H1 (cell line): Measurements from ENCODE around the gene FANCD2. TPM values are rescaled to one million over a fixed set of nuclear protein-coding genes. Genes with fewer than 3 reads are reported as not detected.

Source experiments
- CTCF ChIA-PET: fragments of 300-600 bp; sonication (Branson Sonifier 250); formaldehyde crosslinking; loops from one replicate; lab custom pipeline; 2021; ENCODE audit not compliant: partially characterized antibody; lab: Charles Lee
- POLR2A ChIA-PET: fragments of 300-600 bp; sonication (Branson Sonifier 250); formaldehyde crosslinking; loops from one replicate; lab custom pipeline; 2021; ENCODE audit warnings: inconsistent platforms; ENCODE audit not compliant: partially characterized antibody; lab: Charles Lee
- DNase-seq, 2 experiments: peaks; one replicate each; pipeline versions ENCODE4 v3.0.0 to v3.0.0-alpha.2; 2010 to 2022; ENCODE audit warnings: low spot score in 2 of 2, low read depth in 1 of 2, mixed read lengths in 1 of 2
- FAIRE-seq: peaks from 2 replicates; lab custom pipeline; 2011; peaks lifted over from hg19 to GRCh38; lab: Jason Lieb, UNC
- H2AFZ ChIP-seq: 2 replicates; pipeline ENCODE4 v1.8.1; 2012; ENCODE audit warnings: low read length, inconsistent platforms
- H2AK5ac ChIP-seq: 2 replicates; pipeline ENCODE4 v1.6.1; 2013; ENCODE audit warnings: low read depth, low read length
- H2BK120ac ChIP-seq: replicated peaks from 2 replicates; pipeline ENCODE3; 2013; ENCODE audit warnings: low read depth, low read length, inconsistent platforms
- H2BK12ac ChIP-seq: 2 replicates; pipeline ENCODE4 v1.6.1; 2013; ENCODE audit warnings: low read depth, low read length
- H2BK15ac ChIP-seq: 2 replicates; pipeline ENCODE4 v1.6.1; 2013; ENCODE audit warnings: low read length
- H2BK20ac ChIP-seq: 2 replicates; pipeline ENCODE4 v1.6.1; 2013; ENCODE audit warnings: low read length
- H2BK5ac ChIP-seq: 2 replicates; pipeline ENCODE4 v1.6.1; 2013; ENCODE audit warnings: low read depth, low read length
- H3K14ac ChIP-seq: 2 replicates; pipeline ENCODE4 v1.6.1; 2013; ENCODE audit warnings: inconsistent platforms; ENCODE audit not compliant: insufficient read length
- H3K18ac ChIP-seq: 2 replicates; pipeline ENCODE4 v1.6.1; 2013; ENCODE audit warnings: low read length; ENCODE audit errors: extremely low read depth
- H3K23ac ChIP-seq: 2 replicates; pipeline ENCODE4 v1.6.1; 2013; ENCODE audit warnings: inconsistent platforms; ENCODE audit not compliant: insufficient read length
- H3K23me2 ChIP-seq: 2 replicates; pipeline ENCODE4 v1.6.1; 2013; ENCODE audit warnings: low read depth, low read length
- H3K27ac ChIP-seq: 2 replicates; pipeline ENCODE4 v1.6.1; 2011; ENCODE audit warnings: low read depth, low read length, inconsistent platforms
- H3K27me3 ChIP-seq, 4 experiments: replicated peaks in 1 of 4; 1 replicate in 1 of 4; 2 replicates in 3 of 4; pipeline versions ENCODE4 v1.6.1 to v1.8.1; 2011 to 2013; ENCODE audit warnings: low read length in 3 of 4, mild to moderate bottlenecking in 3 of 4, inconsistent platforms in 2 of 4, mixed read lengths in 2 of 4, moderate library complexity in 1 of 4; ENCODE audit not compliant: control insufficient read depth in 3 of 4, insufficient read depth in 3 of 4; ENCODE audit errors: extremely low read depth in 1 of 4
- H3K36me3 ChIP-seq, 4 experiments: 2 replicates each; pipeline versions ENCODE4 v1.6.1 to v1.8.1; 2011 to 2013; ENCODE audit warnings: mild to moderate bottlenecking in 4 of 4, low read length in 3 of 4, moderate library complexity in 2 of 4, control low read depth in 1 of 4, inconsistent platforms in 1 of 4; ENCODE audit not compliant: insufficient read depth in 4 of 4, control insufficient read depth in 2 of 4
- H3K4ac ChIP-seq: replicated peaks from 2 replicates; pipeline ENCODE3; 2013; ENCODE audit warnings: low read length, low read depth, mixed read lengths, inconsistent platforms; ENCODE audit not compliant: insufficient read length
- H3K4me1 ChIP-seq, 4 experiments: replicated peaks in 1 of 4; 1 replicate in 1 of 4; 2 replicates in 3 of 4; pipeline versions ENCODE4 v1.6.1 to v1.8.1; 2011 to 2013; ENCODE audit warnings: low read length in 3 of 4, inconsistent platforms in 2 of 4, mixed read lengths in 1 of 4; ENCODE audit not compliant: insufficient read depth in 4 of 4, control insufficient read depth in 3 of 4
- H3K4me2 ChIP-seq, 2 experiments: 2 replicates each; pipeline versions ENCODE4 v1.6.1 to v1.8.1; 2011 to 2013; ENCODE audit warnings: low read depth in 2 of 2, low read length in 2 of 2, control low read depth in 1 of 2, inconsistent platforms in 1 of 2, mild to moderate bottlenecking in 1 of 2; ENCODE audit not compliant: insufficient read depth in 1 of 2
- H3K4me3 ChIP-seq, 4 experiments: fragments of 200-600, 300-600 bp in 1 of 4; sonication (generic), shearing (Covaris generic), sonication (Bioruptor Twin) in 1 of 4; 2 replicates each; pipeline versions ENCODE4 v1.5.1 to v1.8.1; 2011 to 2016; ENCODE audit warnings: low read length in 4 of 4, low read depth in 3 of 4, control low read depth in 2 of 4, inconsistent platforms in 2 of 4, mild to moderate bottlenecking in 2 of 4, mixed read lengths in 1 of 4, moderate library complexity in 1 of 4; ENCODE audit not compliant: insufficient read depth in 2 of 4; ENCODE audit errors: extremely low read depth in 1 of 4
- H3K56ac ChIP-seq: replicated peaks from 2 replicates; pipeline ENCODE3; 2013; ENCODE audit warnings: low read depth, mild to moderate bottlenecking, mixed read lengths, low read length, inconsistent platforms; ENCODE audit not compliant: insufficient read length
- H3K79me1 ChIP-seq: 2 replicates; pipeline ENCODE4 v1.6.1; 2013; ENCODE audit warnings: low read depth, low read length, control low read depth
- H3K79me2 ChIP-seq, 2 experiments: 2 replicates each; pipeline versions ENCODE4 v1.6.1 to v1.8.1; 2012 to 2013; ENCODE audit warnings: low read length in 2 of 2, mild to moderate bottlenecking in 2 of 2, inconsistent platforms in 1 of 2; ENCODE audit not compliant: insufficient read depth in 2 of 2, control insufficient read depth in 1 of 2
- H3K9ac ChIP-seq, 4 experiments: replicated peaks in 1 of 4; 1 replicate in 1 of 4; 2 replicates in 3 of 4; pipeline versions ENCODE4 v1.6.1 to v1.8.1; 2011 to 2013; ENCODE audit warnings: low read depth in 3 of 4, low read length in 3 of 4, control low read depth in 2 of 4, mild to moderate bottlenecking in 2 of 4, moderate library complexity in 2 of 4, inconsistent platforms in 1 of 4; ENCODE audit errors: extremely low read depth in 1 of 4
- H3K9me3 ChIP-seq, 2 experiments: 2 replicates each; pipeline versions ENCODE4 v1.6.1 to v1.8.1; 2012 to 2013; ENCODE audit warnings: mild to moderate bottlenecking in 2 of 2, moderate library complexity in 2 of 2, control low read depth in 1 of 2, inconsistent platforms in 1 of 2, low read depth in 1 of 2, low read length in 1 of 2, mixed read lengths in 1 of 2; ENCODE audit not compliant: insufficient read depth in 2 of 2
- H4K20me1 ChIP-seq, 2 experiments: replicated peaks in 1 of 2; 2 replicates each; pipeline versions ENCODE3 to v1.8.1; 2011 to 2013; ENCODE audit warnings: inconsistent platforms in 2 of 2, low read length in 2 of 2, mild to moderate bottlenecking in 1 of 2; ENCODE audit not compliant: insufficient read depth in 2 of 2, control insufficient read depth in 1 of 2
- H4K5ac ChIP-seq: 2 replicates; pipeline ENCODE4 v1.6.1; 2013; ENCODE audit warnings: low read length, low read depth, mixed read lengths, inconsistent platforms; ENCODE audit not compliant: insufficient read length
- H4K8ac ChIP-seq: 2 replicates; pipeline ENCODE4 v1.8.0; 2013; ENCODE audit warnings: mild to moderate bottlenecking, moderate library complexity, low read length, inconsistent platforms; ENCODE audit not compliant: insufficient read depth; ENCODE audit errors: extremely low read depth
- H4K91ac ChIP-seq: replicated peaks from 2 replicates; pipeline ENCODE3; 2013; ENCODE audit warnings: low read length, mixed read lengths, inconsistent platforms; ENCODE audit not compliant: insufficient read length
- BACH1 ChIP-seq: IDR thresholded peaks from 2 replicates; pipeline ENCODE4 v1.6.1; 2012; ENCODE audit warnings: low read length, improper control_type of control experiment
- CHD2 ChIP-seq: IDR thresholded peaks from 2 replicates; pipeline ENCODE4 v1.6.1; 2012; ENCODE audit warnings: low read length, improper control_type of control experiment
- HDAC6 ChIP-seq: IDR thresholded peaks from one replicate; pipeline ENCODE4 v1.7.1; 2012; ENCODE audit warnings: low read depth, mild to moderate bottlenecking, inconsistent platforms, low read length, moderate library complexity
- JUND ChIP-seq: IDR thresholded peaks from 2 replicates; pipeline ENCODE4 v1.6.1; 2011; ENCODE audit warnings: mild to moderate bottlenecking, improper control_type of control experiment, low read length
- NRF1 ChIP-seq: IDR thresholded peaks from 2 replicates; pipeline ENCODE4 v1.6.1; 2011; ENCODE audit warnings: mild to moderate bottlenecking, low read depth, low read length, improper control_type of control experiment
- RBBP5 ChIP-seq: IDR thresholded peaks from 2 replicates; pipeline ENCODE4 v1.7.1; 2012; ENCODE audit warnings: low read depth, mild to moderate bottlenecking, inconsistent platforms, low read length, moderate library complexity, borderline replicate concordance
- RNF2 ChIP-seq: fragments of 200-900, 300-1000 bp; sonication (generic); IDR thresholded peaks from 2 replicates; pipeline ENCODE4 v1.7.1; 2016; ENCODE audit warnings: borderline replicate concordance, low read depth, mild to moderate bottlenecking, antibody characterized with exemption, low read length; ENCODE audit not compliant: poor library complexity, severe bottlenecking; ENCODE audit errors: missing control alignments
- SRF ChIP-seq: IDR thresholded peaks from 2 replicates; pipeline ENCODE4 v1.6.1; 2011; ENCODE audit warnings: mild to moderate bottlenecking, low read depth, low read length, moderate library complexity
- SUZ12 ChIP-seq: fragments of 200-600 bp; sonication (generic); IDR thresholded peaks from 2 replicates; pipeline ENCODE4 v1.6.1; 2012; ENCODE audit warnings: mild to moderate bottlenecking, inconsistent platforms, low read length, moderate library complexity, mixed read lengths
- YY1 ChIP-seq: IDR thresholded peaks from 2 replicates; pipeline ENCODE4 v1.6.1; 2011; ENCODE audit warnings: low read depth, mild to moderate bottlenecking, low read length
- ZNF274 ChIP-seq: IDR thresholded peaks from 2 replicates; pipeline ENCODE4 v1.7.0; 2012; ENCODE audit warnings: low read length, borderline replicate concordance; ENCODE audit errors: extremely low read depth
- WGBS, 2 experiments: shearing (Covaris generic) in 1 of 2; methylation state at CpG; one replicate each; pipeline versions ENCODE4 v1.1.6 to v1.1.7; 2013 to 2015; ENCODE audit warnings: low lambda C conversion rate in 2 of 2, mixed read lengths in 2 of 2, inconsistent platforms in 1 of 2, low coverage in 1 of 2, missing lambda C conversion rate in 1 of 2; ENCODE audit not compliant: insufficient replicate concordance in 2 of 2, insufficient coverage in 1 of 2, insufficient read length in 1 of 2; ENCODE audit errors: extremely low coverage in 1 of 2, missing lambda C conversion rate in 1 of 2; 5-methylcytosine and 5-hydroxymethylcytosine counted together
- polyA plus RNA-seq, 7 experiments: library from polyadenylated mRNA; depleted of rRNA in 3 of 7; stranded (reverse) in 5 of 7; unstranded in 2 of 7; fragments of >200 nt in 5 of 7; fragments of 200-250 nt in 2 of 7; gene quantifications; 1 replicate in 5 of 7; 2 replicates in 1 of 7; 4 replicates in 1 of 7; pipeline versions ENCODE4 v1.2.1 to v1.2.3, GENCODE V29; 2011 to 2013; ENCODE audit warnings: missing spikeins in 2 of 7, mixed read lengths in 2 of 7
- total RNA-seq: library from RNA; stranded (reverse); fragmentation: NEBNext Ultra II Directional; extraction: Animal tissue kit (Norgen Biotek cat#: 25700); gene quantifications from 2 replicates; pipeline ENCODE4 v1.2.1, GENCODE V29; 2021
- TF ChIP-seq, protein P1 (sequence below): IDR thresholded peaks from 2 replicates; pipeline ENCODE4 v1.6.1; 2012; ENCODE audit warnings: low read length, inconsistent platforms

Gene FANCD2
- total and polyA plus RNA-seq, 2 of the 8 experiments (the other 6 are each of a cell fraction or from before 2014, with no cell fraction given) = 33.1 to 77.8 TPM

GRCh38 chr3:10108091-10108490, 81.9 kb downstream of the FANCD2 start, which contains the start of gene FANCD2OS:
Gene FANCD2OS (minus strand): TSS chr3:10108255. CDS start chr3:10104774, 3,481 bp downstream.
- no peaks in the 10 kb centered on the region for H3K4me1 ChIP-seq
- no peak within 1 kb of the TSS for H2BK15ac ChIP-seq
- WGBS, 2 experiments = 91% methylated on average over 23 of the region's 28 CpGs; no CpG with 5 or more reads in 1 of the 2 experiments
- H3K79me2 ChIP-seq = no peaks in the 10 kb centered on the region
- no peak within 1 kb of the TSS for H2BK120ac ChIP-seq
- H2AFZ ChIP-seq = no peak within 1 kb of the TSS
- no peak within 1 kb of the TSS for H2BK20ac ChIP-seq
- no peaks in the 10 kb centered on the region for H3K9me3 ChIP-seq
- no peak within 1 kb of the TSS for H4K8ac ChIP-seq
- H3K27ac ChIP-seq = no peak within 1 kb of the TSS
- FAIRE-seq (no peak), DNase-seq (no peak)
- H4K20me1 ChIP-seq = no peaks in the 10 kb centered on the region
- no peak within 1 kb of the TSS for H3K4ac ChIP-seq
- no peaks in the 10 kb centered on the region for H3K36me3 ChIP-seq
- no peaks in the 10 kb centered on the region for H3K23me2 ChIP-seq
- H3K56ac ChIP-seq = no peak within 1 kb of the TSS
- POLR2A ChIA-PET = interaction anchor here (0.8 kb wide), 1 partner anchor 10 kb away, joined by 3 read pairs; no protein-coding TSS in a partner anchor
- no peak within 1 kb of the TSS for H3K18ac ChIP-seq
- H4K91ac ChIP-seq = no peak within 1 kb of the TSS
- no peak within 1 kb of the TSS for H3K4me2 ChIP-seq
- no peak within 1 kb of the TSS for H2BK12ac ChIP-seq
- H2AK5ac ChIP-seq = no peak within 1 kb of the TSS
- H3K23ac ChIP-seq = no peak within 1 kb of the TSS
- H3K14ac ChIP-seq = no peak within 1 kb of the TSS
- H3K79me1 ChIP-seq = no peaks in the 10 kb centered on the region
- no peak within 1 kb of the TSS for H4K5ac ChIP-seq
- H3K27me3 ChIP-seq = no peaks in the 10 kb centered on the region
- CTCF ChIA-PET = interaction anchor here (1.0 kb wide), 2 partner anchors 10 to 179 kb away, joined by 3 read pairs; no protein-coding TSS in a partner anchor
- no peak within 1 kb of the TSS for H3K4me3 ChIP-seq
- no peak within 1 kb of the TSS for H2BK5ac ChIP-seq
- H3K9ac ChIP-seq = no peak within 1 kb of the TSS
- no peak for TF ChIP-seq RBBP5
- TF ChIP-seq RNF2 = no peak
- no peak for TF ChIP-seq BACH1
- TF ChIP-seq, protein P1, sequence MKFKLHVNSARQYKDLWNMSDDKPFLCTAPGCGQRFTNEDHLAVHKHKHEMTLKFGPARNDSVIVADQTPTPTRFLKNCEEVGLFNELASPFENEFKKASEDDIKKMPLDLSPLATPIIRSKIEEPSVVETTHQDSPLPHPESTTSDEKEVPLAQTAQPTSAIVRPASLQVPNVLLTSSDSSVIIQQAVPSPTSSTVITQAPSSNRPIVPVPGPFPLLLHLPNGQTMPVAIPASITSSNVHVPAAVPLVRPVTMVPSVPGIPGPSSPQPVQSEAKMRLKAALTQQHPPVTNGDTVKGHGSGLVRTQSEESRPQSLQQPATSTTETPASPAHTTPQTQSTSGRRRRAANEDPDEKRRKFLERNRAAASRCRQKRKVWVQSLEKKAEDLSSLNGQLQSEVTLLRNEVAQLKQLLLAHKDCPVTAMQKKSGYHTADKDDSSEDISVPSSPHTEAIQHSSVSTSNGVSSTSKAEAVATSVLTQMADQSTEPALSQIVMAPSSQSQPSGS = no peak
- no peak for TF ChIP-seq HDAC6
- no peak for TF ChIP-seq JUND
- no peak for TF ChIP-seq SUZ12
- no peak for TF ChIP-seq SRF
- no peak for TF ChIP-seq NRF1
- no peak for TF ChIP-seq CHD2
- TF ChIP-seq ZNF274 = no peak
- no peak for TF ChIP-seq YY1
